ENCODE measurements around the gene KRT24.

GRCh38 chr17:40727447-40728231 lies 24.1 kb upstream of the KRT24 start:
- TF ChIP-seq, protein P1, sequence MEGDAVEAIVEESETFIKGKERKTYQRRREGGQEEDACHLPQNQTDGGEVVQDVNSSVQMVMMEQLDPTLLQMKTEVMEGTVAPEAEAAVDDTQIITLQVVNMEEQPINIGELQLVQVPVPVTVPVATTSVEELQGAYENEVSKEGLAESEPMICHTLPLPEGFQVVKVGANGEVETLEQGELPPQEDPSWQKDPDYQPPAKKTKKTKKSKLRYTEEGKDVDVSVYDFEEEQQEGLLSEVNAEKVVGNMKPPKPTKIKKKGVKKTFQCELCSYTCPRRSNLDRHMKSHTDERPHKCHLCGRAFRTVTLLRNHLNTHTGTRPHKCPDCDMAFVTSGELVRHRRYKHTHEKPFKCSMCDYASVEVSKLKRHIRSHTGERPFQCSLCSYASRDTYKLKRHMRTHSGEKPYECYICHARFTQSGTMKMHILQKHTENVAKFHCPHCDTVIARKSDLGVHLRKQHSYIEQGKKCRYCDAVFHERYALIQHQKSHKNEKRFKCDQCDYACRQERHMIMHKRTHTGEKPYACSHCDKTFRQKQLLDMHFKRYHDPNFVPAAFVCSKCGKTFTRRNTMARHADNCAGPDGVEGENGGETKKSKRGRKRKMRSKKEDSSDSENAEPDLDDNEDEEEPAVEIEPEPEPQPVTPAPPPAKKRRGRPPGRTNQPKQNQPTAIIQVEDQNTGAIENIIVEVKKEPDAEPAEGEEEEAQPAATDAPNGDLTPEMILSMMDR (IDR thresholded peaks at IDR 0.05 in 4 of 5, conservative IDR thresholded peaks at IDR 0.05 in 1 of 5): no peak
- no peak for TF ChIP-seq POLR2A (IDR thresholded peaks at IDR 0.05)
